ENCODE measurements around the gene USP17L25.
"Not testable (repeated sequence)": the region's sequence is repeated elsewhere in the genome, so short reads cannot be mapped to it uniquely, and the experiment has no call there.

- not testable (repeated sequence) for TF ChIP-seq RAD21 (IDR thresholded peaks at IDR 0.05; ENCODE audit: low read depth); ZBTB7A (IDR thresholded peaks at IDR 0.05; ENCODE audit: low read depth); USF1 (IDR thresholded peaks at IDR 0.05); MAX (IDR thresholded peaks at IDR 0.05)
Measured at GRCh38 chr4:9329611-9330010, at the start of gene USP17L25.
